Loucy (cell line): ENCODE data around the gene GSTA1.
"Not testable (repeated sequence)": the region's sequence is repeated elsewhere in the genome, so short reads cannot be mapped to it uniquely, and the experiment has no call there.

ENCODE experiments used
- CTCF ChIP-seq: fragments of 200-600 bp; sonication (generic); conservative IDR thresholded peaks from 2 replicates; pipeline ENCODE4 v1.5.1; 2014; ENCODE audit warnings: mild to moderate bottlenecking, antibody characterized with exemption, low read length
- EZH2phosphoT487 ChIP-seq: fragments of 200-600 bp; IDR thresholded peaks from 2 replicates; pipeline ENCODE4 v1.6.1; 2018; ENCODE audit warnings: antibody characterized with exemption, mild to moderate bottlenecking, moderate library complexity, borderline replicate concordance

GRCh38 chr6:52757651-52758338 lies 45.8 kb downstream of the GSTA1 start:
- TF ChIP-seq CTCF, EZH2phosphoT487: not testable (repeated sequence)
